SH-SY5Y (cell line): ENCODE data around the gene FEZ2.

Experiments
- GATA2 ChIP-seq: IDR thresholded peaks from 2 replicates; pipeline ENCODE4 v1.6.1; 2011; ENCODE audit warnings: mild to moderate bottlenecking, low read depth, low read length
- GATA3 ChIP-seq: IDR thresholded peaks from 2 replicates; pipeline ENCODE4 v1.6.1; 2011; ENCODE audit warnings: low read depth, mild to moderate bottlenecking, low read length, moderate library complexity

Gene FEZ2

GRCh38 chr2:36511858-36512603, 85.9 kb downstream of the FEZ2 start:
- TF ChIP-seq GATA3 (no peak), GATA2 (no peak)

GRCh38 chr2:36509075-36509474, 88.9 kb downstream of the FEZ2 start:
- TF ChIP-seq GATA2 = no peak
- TF ChIP-seq GATA3 = no peak

- TF ChIP-seq GATA3 (no peak), GATA2 (no peak)
Observed at GRCh38 chr2:36507408-36507812, 90.6 kb downstream of the FEZ2 start.
